Mammary epithelial cell (primary cell): ENCODE measurements around the gene PCDHGA8.

ENCODE experiments used
- EZH2 ChIP-seq: IDR thresholded peaks from 2 replicates; pipeline ENCODE4 v1.6.1; 2012; ENCODE audit warnings: low read length, inconsistent platforms, borderline replicate concordance
- TF ChIP-seq, protein P1 (sequence below), 2 donors: IDR thresholded peaks in 1 of 2; conservative IDR thresholded peaks in 1 of 2; 2 replicates each; pipeline ENCODE4 v1.5.1; 2011 to 2012; ENCODE audit warnings: inconsistent platforms in 2 of 2, low read length in 2 of 2, mild to moderate bottlenecking in 2 of 2, control low read depth in 1 of 2, low read depth in 1 of 2; ENCODE audit not compliant: insufficient read depth in 1 of 2; ENCODE audit errors: extremely low read depth in 1 of 2

DNA sequence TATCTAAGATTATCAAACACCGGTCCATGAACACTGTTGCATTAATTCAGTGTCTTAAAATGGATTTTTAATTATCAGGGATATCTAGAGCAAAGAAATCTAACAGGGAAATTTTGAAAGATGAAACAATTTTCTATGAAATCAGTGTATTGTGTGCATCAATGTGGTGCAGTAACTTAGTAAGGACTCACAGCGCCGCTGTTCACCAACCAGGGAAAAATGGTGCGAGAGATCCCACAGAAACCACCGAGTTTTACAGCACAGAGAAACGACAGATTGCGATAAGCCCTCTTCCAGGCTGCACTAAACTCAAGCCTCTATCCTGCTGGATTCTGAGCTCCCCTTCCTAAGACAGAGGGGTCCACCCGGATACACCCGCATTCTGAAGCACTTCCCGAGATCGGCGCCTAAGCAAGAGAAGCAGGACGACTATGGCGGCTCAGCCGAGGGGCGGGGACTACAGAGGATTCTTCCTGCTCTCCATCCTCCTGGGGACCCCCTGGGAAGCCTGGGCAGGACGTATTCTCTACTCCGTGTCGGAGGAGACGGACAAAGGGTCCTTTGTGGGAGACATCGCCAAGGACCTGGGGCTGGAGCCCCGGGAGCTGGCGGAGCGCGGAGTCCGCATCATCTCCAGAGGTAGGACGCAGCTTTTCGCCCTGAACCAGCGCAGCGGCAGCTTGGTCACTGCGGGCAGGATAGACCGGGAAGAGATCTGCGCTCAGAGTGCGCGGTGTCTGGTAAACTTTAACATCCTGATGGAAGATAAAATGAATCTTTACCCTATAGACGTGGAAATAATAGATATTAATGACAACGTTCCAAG, 9.8 kb upstream of the PCDHGA8 start, which contains the start of gene PCDHGA7:
- TF ChIP-seq, protein P1, sequence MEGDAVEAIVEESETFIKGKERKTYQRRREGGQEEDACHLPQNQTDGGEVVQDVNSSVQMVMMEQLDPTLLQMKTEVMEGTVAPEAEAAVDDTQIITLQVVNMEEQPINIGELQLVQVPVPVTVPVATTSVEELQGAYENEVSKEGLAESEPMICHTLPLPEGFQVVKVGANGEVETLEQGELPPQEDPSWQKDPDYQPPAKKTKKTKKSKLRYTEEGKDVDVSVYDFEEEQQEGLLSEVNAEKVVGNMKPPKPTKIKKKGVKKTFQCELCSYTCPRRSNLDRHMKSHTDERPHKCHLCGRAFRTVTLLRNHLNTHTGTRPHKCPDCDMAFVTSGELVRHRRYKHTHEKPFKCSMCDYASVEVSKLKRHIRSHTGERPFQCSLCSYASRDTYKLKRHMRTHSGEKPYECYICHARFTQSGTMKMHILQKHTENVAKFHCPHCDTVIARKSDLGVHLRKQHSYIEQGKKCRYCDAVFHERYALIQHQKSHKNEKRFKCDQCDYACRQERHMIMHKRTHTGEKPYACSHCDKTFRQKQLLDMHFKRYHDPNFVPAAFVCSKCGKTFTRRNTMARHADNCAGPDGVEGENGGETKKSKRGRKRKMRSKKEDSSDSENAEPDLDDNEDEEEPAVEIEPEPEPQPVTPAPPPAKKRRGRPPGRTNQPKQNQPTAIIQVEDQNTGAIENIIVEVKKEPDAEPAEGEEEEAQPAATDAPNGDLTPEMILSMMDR (conservative IDR thresholded peaks at IDR 0.05 in 1 of 2, IDR thresholded peaks at IDR 0.05 in 1 of 2; ENCODE audit: extremely low read depth in 1 of 2, insufficient read depth in 1 of 2, low read depth in 1 of 2, low read length in 2 of 2): peak; percentile 9 to 30
- TF ChIP-seq EZH2: no peak
